Large intestine (tissue), 3 donors: ENCODE results near the gene VCAN. TPM values are rescaled to one million over a fixed set of nuclear protein-coding genes. Genes with fewer than 3 reads are reported as not detected.

Experiments
- DNase-seq, 2 donors: peaks; one replicate each; pipeline versions ENCODE4 v3.0.0 to v3.0.0-alpha.2; 2013
- H3K27ac ChIP-seq: one replicate; pipeline ENCODE4 v1.5.1; 2013; ENCODE audit warnings: low read length
- H3K27me3 ChIP-seq: 2 replicates; pipeline ENCODE4 v1.6.1; 2013; ENCODE audit warnings: low read length; ENCODE audit not compliant: control insufficient read depth, insufficient read depth
- H3K36me3 ChIP-seq: 2 replicates; pipeline ENCODE4 v1.6.1; 2013; ENCODE audit warnings: low read length; ENCODE audit not compliant: control insufficient read depth, insufficient read depth
- H3K4me1 ChIP-seq: one replicate; pipeline ENCODE4 v1.6.1; 2013; ENCODE audit warnings: low read length; ENCODE audit not compliant: control insufficient read depth, insufficient read depth
- H3K4me3 ChIP-seq: one replicate; pipeline ENCODE4 v1.5.1; 2013; ENCODE audit warnings: low read length
- H3K9me3 ChIP-seq: one replicate; pipeline ENCODE4 v1.6.1; 2013; ENCODE audit warnings: mild to moderate bottlenecking, low read depth, low read length, moderate library complexity; ENCODE audit not compliant: control insufficient read depth
- WGBS: methylation state at CpG from one replicate; pipeline ENCODE4 v1.1.5; 2013; ENCODE audit warnings: low lambda C conversion rate; ENCODE audit not compliant: insufficient coverage; 5-methylcytosine and 5-hydroxymethylcytosine counted together
- polyA plus RNA-seq: library from polyadenylated mRNA; unstranded; fragments of 120-200 nt; gene quantifications from one replicate; pipeline ENCODE4 v1.2.1, GENCODE V29; 2013

VCAN gene
- polyA plus RNA-seq, 1 donor, result 82.7 TPM

GRCh38 chr5:83516377-83516776 lies 44.8 kb downstream of the VCAN start:
- Histone ChIP-seq H3K4me1 (no peaks in the 10 kb centered on the region), H3K27ac (no peak overlapping the region), H3K36me3 (no peaks in the 10 kb centered on the region), H3K9me3 (no peaks in the 10 kb centered on the region), H3K4me3 (no peak overlapping the region), H3K27me3 (no peaks in the 10 kb centered on the region)
- 100% methylated on average over 1 of the region's 2 CpGs for WGBS
- no peak for DNase-seq

- H3K4me1 ChIP-seq, result no peaks in the 10 kb centered on the region
- DNase-seq, result no peak
- no peaks in the 10 kb centered on the region for H3K36me3 ChIP-seq
- 67% methylated on average over 1 of the region's 1 CpG for WGBS
- H3K27ac ChIP-seq, result no peak overlapping the region
- no peaks in the 10 kb centered on the region for H3K9me3 ChIP-seq
- no peak overlapping the region for H3K4me3 ChIP-seq
- no peaks in the 10 kb centered on the region for H3K27me3 ChIP-seq
Measured at GRCh38 chr5:83517072-83517687, 45.6 kb downstream of the VCAN start.

- no peaks in the 10 kb centered on the region for H3K27me3 ChIP-seq
- DNase-seq, result no peak
- H3K9me3 ChIP-seq, result no peaks in the 10 kb centered on the region
- H3K36me3 ChIP-seq, result no peaks in the 10 kb centered on the region
- no peak overlapping the region for H3K27ac ChIP-seq
- 80% methylated on average over 1 of the region's 1 CpG for WGBS
- H3K4me3 ChIP-seq, result no peak overlapping the region
- no peaks in the 10 kb centered on the region for H3K4me1 ChIP-seq
Measured at GRCh38 chr5:83517688-83518085, 46.1 kb downstream of the VCAN start.

GRCh38 chr5:83518319-83519061 lies 46.9 kb downstream of the VCAN start:
- Histone ChIP-seq H3K4me1 (no peaks in the 10 kb centered on the region), H3K9me3 (no peaks in the 10 kb centered on the region), H3K4me3 (no peak overlapping the region), H3K36me3 (no peaks in the 10 kb centered on the region), H3K27ac (no peak overlapping the region), H3K27me3 (no peaks in the 10 kb centered on the region)
- WGBS, result 100% methylated on average over 1 of the region's 3 CpGs
- no peak for DNase-seq

- H3K36me3 ChIP-seq, result no peaks in the 10 kb centered on the region
- WGBS, result 70% methylated on average over 2 of the region's 2 CpGs
- no peak overlapping the region for H3K27ac ChIP-seq
- no peak overlapping the region for H3K4me3 ChIP-seq
- no peaks in the 10 kb centered on the region for H3K9me3 ChIP-seq
- H3K4me1 ChIP-seq, result no peaks in the 10 kb centered on the region
- no peak for DNase-seq
- no peaks in the 10 kb centered on the region for H3K27me3 ChIP-seq
Measured at GRCh38 chr5:83522446-83522845, 50.9 kb downstream of the VCAN start.

- Histone ChIP-seq H3K9me3 (no peaks in the 10 kb centered on the region), H3K36me3 (no peaks in the 10 kb centered on the region), H3K4me3 (no peak overlapping the region), H3K27ac (no peak overlapping the region), H3K27me3 (no peaks in the 10 kb centered on the region), H3K4me1 (no peaks in the 10 kb centered on the region)
- no peak for DNase-seq
- 100% methylated on average over 1 of the region's 1 CpG for WGBS
Measured at GRCh38 chr5:83523929-83524328, 52.4 kb downstream of the VCAN start.

GRCh38 chr5:83524345-83524744 lies 52.8 kb downstream of the VCAN start:
- no peaks in the 10 kb centered on the region for H3K4me1 ChIP-seq
- no peak overlapping the region for H3K4me3 ChIP-seq
- DNase-seq, result no peak
- H3K36me3 ChIP-seq, result no peaks in the 10 kb centered on the region
- 100% methylated on average over 1 of the region's 2 CpGs for WGBS
- H3K27me3 ChIP-seq, result no peaks in the 10 kb centered on the region
- H3K9me3 ChIP-seq, result no peaks in the 10 kb centered on the region
- no peak overlapping the region for H3K27ac ChIP-seq

GRCh38 chr5:83524991-83525390 lies 53.4 kb downstream of the VCAN start:
- Histone ChIP-seq H3K4me3 (no peak overlapping the region), H3K27ac (no peak overlapping the region), H3K36me3 (no peaks in the 10 kb centered on the region), H3K9me3 (no peaks in the 10 kb centered on the region), H3K27me3 (no peaks in the 10 kb centered on the region), H3K4me1 (no peaks in the 10 kb centered on the region)
- DNase-seq, result no peak
- WGBS, result 71% methylated on average over 2 of the region's 2 CpGs

GRCh38 chr5:83526289-83526688 lies 54.7 kb downstream of the VCAN start:
- Histone ChIP-seq H3K9me3 (no peaks in the 10 kb centered on the region), H3K27me3 (no peaks in the 10 kb centered on the region), H3K4me1 (no peaks in the 10 kb centered on the region), H3K36me3 (no peaks in the 10 kb centered on the region), H3K4me3 (no peak overlapping the region), H3K27ac (no peak overlapping the region)
- DNase-seq, result no peak
- no CpG with 5 or more reads among the region's 1 CpG for WGBS

- Histone ChIP-seq H3K27ac (no peak overlapping the region), H3K4me3 (no peak overlapping the region), H3K4me1 (no peaks in the 10 kb centered on the region), H3K9me3 (no peaks in the 10 kb centered on the region), H3K36me3 (no peaks in the 10 kb centered on the region), H3K27me3 (no peaks in the 10 kb centered on the region)
- no peak for DNase-seq
- WGBS, result 29% methylated on average over 1 of the region's 4 CpGs
Measured at GRCh38 chr5:83527221-83527620, 55.7 kb downstream of the VCAN start.
